Adrenal gland (tissue), 19 donors: ENCODE measurements around the gene MRPL2. TPM values are rescaled to one million over a fixed set of nuclear protein-coding genes. Genes with fewer than 3 reads are reported as not detected.

Experiments
- DNase-seq, 7 donors: peaks; one replicate each; pipeline ENCODE4 v3.0.0-alpha.2; 2019 to 2020
- H3K27ac ChIP-seq, 5 donors: fragments of 200-600 bp; sonication (generic) in 4 of 5; 1 replicate in 3 of 5; 2 replicates in 2 of 5; pipeline versions ENCODE4 v1.5.1 to v1.8.0; 2016 to 2020; ENCODE audit warnings: mild to moderate bottlenecking in 1 of 5
- H3K27me3 ChIP-seq: fragments of 200-600 bp; 2 replicates; pipeline ENCODE4 v1.8.0; 2021
- H3K36me3 ChIP-seq, 2 donors: fragments of 200-600 bp; replicated peaks in 1 of 2; 1 replicate in 1 of 2; 2 replicates in 1 of 2; pipeline versions ENCODE4 v1.5.1 to v1.8.0; 2018 to 2022
- H3K4me1 ChIP-seq, 2 donors: fragments of 200-600 bp; replicated peaks in 1 of 2; 1 replicate in 1 of 2; 2 replicates in 1 of 2; pipeline versions ENCODE4 v1.5.1 to v1.8.0; 2018 to 2021
- H3K4me3 ChIP-seq, 4 donors: fragments of 200-600 bp; sonication (generic) in 3 of 4; one replicate each; pipeline ENCODE4 v1.5.1; 2016 to 2018
- H3K9me3 ChIP-seq, 3 donors: fragments of 200-600 bp; sonication (generic) in 1 of 3; replicated peaks in 1 of 3; 1 replicate in 2 of 3; 2 replicates in 1 of 3; pipeline versions ENCODE4 v1.5.1 to v1.8.0; 2016 to 2021
- CTCF ChIP-seq, 6 experiments: fragments of 450-650 bp in 4 of 6; fragments of 200-600 bp in 2 of 6; sonication (generic) in 1 of 6; IDR thresholded peaks; 1 replicate in 5 of 6; 2 replicates in 1 of 6; pipeline versions ENCODE4 v1.5.1 to v1.8.0; 2016 to 2021; ENCODE audit warnings: antibody characterized with exemption in 6 of 6, mild to moderate bottlenecking in 2 of 6, moderate library complexity in 1 of 6
- POLR2A ChIP-seq, 2 donors: fragments of 450-650 bp; IDR thresholded peaks; one replicate each; pipeline ENCODE4 v1.6.1; 2017; ENCODE audit warnings: antibody characterized with exemption in 2 of 2, mild to moderate bottlenecking in 2 of 2, moderate library complexity in 1 of 2
- WGBS, 4 donors: extraction: QIAGEN DNeasy Blood & Tissue Kit in 2 of 4; methylation state at CpG; one replicate each; pipeline versions ENCODE4 v1.1.5 to v1.1.7; 2013 to 2017; 5-methylcytosine and 5-hydroxymethylcytosine counted together
- intact Hi-C, 2 donors: fragments of 100-400 bp; cut with DNase I; formaldehyde crosslinking; loops; one replicate each; pipeline versions ENCODE4 v1.14.1 to v1.15.0; 2022 to 2023
- long read RNA-seq, 10 donors: library from polyadenylated mRNA in 3 of 10; unstranded in 2 of 10; stranded (forward) in 1 of 10; transcript quantifications; one replicate each; pipeline ENCODE4 v2.0.0 and lab custom pipeline, GENCODE V29; 2021 to 2026
- polyA plus RNA-seq, 3 donors: library from polyadenylated mRNA; stranded (reverse); fragments of 200-250 nt in 2 of 3; fragments of 350-450 nt in 1 of 3; fragmentation: Illumina TruSeq in 1 of 3; extraction: RNeasy Lipid Tissue Mini Kit (QIAGEN cat#74804) in 1 of 3; gene quantifications; one replicate each; pipeline ENCODE4 v1.2.3, GENCODE V29; 2013 to 2014
- total RNA-seq, 9 donors: library from RNA; depleted of rRNA in 4 of 9; stranded (reverse); fragments of >200 nt in 4 of 9; fragments of 120-200 nt in 1 of 9; fragmentation: NEBNext Ultra II Directional in 1 of 9; extraction: Animal tissue kit (Norgen Biotek cat#: 25700) in 1 of 9; gene quantifications; one replicate each; pipeline versions ENCODE4 v1.1.0 to v1.2.4, GENCODE V29; 2013 to 2023
- donor health status: healthy with polysubstance abuse.
- donor health status: Bipolar disorder and iron deficiency.
- donor health status: DM: yes; HTN: yes; CAD: no.
- donor health status: DM: no; HTN: no; CAD: no.
- donor health status: DM: no; HTN: no; CAD: no.
- donor health status: DM: yes; HTN: yes; CAD: no.

MRPL2 gene
- total RNA-seq (100 to 1,000 TPM in 1 of 9 donors, 10 to 100 TPM in 8; 16.7 to 118 (median 74.6) TPM), polyA plus RNA-seq (100 to 1,000 TPM in 2 of 3 donors, 10 to 100 TPM in 1; 65.9 to 143 (median 124) TPM)
- long read RNA-seq, donor 1, transcript MRPL2-202 (7 exons, 1,588 nt), result major isoform, 22 of 39 reads
- long read RNA-seq, donor 1, partial matches to known transcripts, result 10 of 39 reads
- long read RNA-seq, donor 1, other reads (novel, unspliced or antisense), result 0 of 39 reads
- long read RNA-seq, donor 2, transcript MRPL2-202 (7 exons, 1,588 nt), result major isoform, 9 of 23 reads
- long read RNA-seq, donor 2, partial matches to known transcripts, result 7 of 23 reads
- long read RNA-seq, donor 2, other reads (novel, unspliced or antisense), result 0 of 23 reads
- long read RNA-seq, donor 3, transcript MRPL2-202 (7 exons, 1,588 nt), result major isoform, 8 of 16 reads
- long read RNA-seq, donor 3, partial matches to known transcripts, result 0 of 16 reads
- long read RNA-seq, donor 3, other reads (novel, unspliced or antisense), result 0 of 16 reads
- long read RNA-seq, donor 4, transcript MRPL2-203 (2 exons, 689 nt), result minor isoform, 5 of 17 reads
- long read RNA-seq, donor 4, transcript MRPL2-202 (7 exons, 1,588 nt), result major isoform, 8 of 17 reads
- long read RNA-seq, donor 4, partial matches to known transcripts, result 0 of 17 reads
- long read RNA-seq, donor 4, other reads (novel, unspliced or antisense), result 1 of 17 reads
- long read RNA-seq, donor 5, transcript MRPL2-203 (2 exons, 689 nt), result minor isoform, 6 of 46 reads
- long read RNA-seq, donor 5, transcript MRPL2-202 (7 exons, 1,588 nt), result major isoform, 32 of 46 reads
- long read RNA-seq, donor 5, partial matches to known transcripts, result 1 of 46 reads
- long read RNA-seq, donor 5, other reads (novel, unspliced or antisense), result 3 of 46 reads
- long read RNA-seq, donor 6, transcript MRPL2-202 (7 exons, 1,588 nt), result major isoform, 7 of 15 reads
- long read RNA-seq, donor 6, partial matches to known transcripts, result 2 of 15 reads
- long read RNA-seq, donor 6, other reads (novel, unspliced or antisense), result 3 of 15 reads
- long read RNA-seq, donor 7, transcript MRPL2-202 (7 exons, 1,588 nt), result major isoform, 12 of 24 reads
- long read RNA-seq, donor 7, partial matches to known transcripts, result 6 of 24 reads
- long read RNA-seq, donor 7, other reads (novel, unspliced or antisense), result 0 of 24 reads
- long read RNA-seq, donor 8, transcript MRPL2-202 (7 exons, 1,588 nt), result major isoform, 15 of 41 reads
- long read RNA-seq, donor 8, partial matches to known transcripts, result 16 of 41 reads
- long read RNA-seq, donor 8, other reads (novel, unspliced or antisense), result 0 of 41 reads
- long read RNA-seq, donor 9, transcript MRPL2-206 (2 exons, 428 nt), result minor isoform, 7 of 18 reads
- long read RNA-seq, donor 9, transcript MRPL2-202 (7 exons, 1,588 nt), result major isoform, 8 of 18 reads
- long read RNA-seq, donor 9, partial matches to known transcripts, result 0 of 18 reads
- long read RNA-seq, donor 9, other reads (novel, unspliced or antisense), result 0 of 18 reads
- long read RNA-seq, donor 10, transcript MRPL2-202 (7 exons, 1,588 nt), result major isoform, 5 of 23 reads
- long read RNA-seq, donor 10, partial matches to known transcripts, result 18 of 23 reads
- long read RNA-seq, donor 10, other reads (novel, unspliced or antisense), result 0 of 23 reads

GRCh38 chr6:43059168-43060033 is at the start of gene MRPL2, which contains the start of gene KLC4:
Gene MRPL2, minus strand, starts transcription at chr6:43059434. Its CDS starts 53 bp downstream, at chr6:43059381.
Gene KLC4, plus strand, starts transcription at chr6:43059631. Its CDS starts 1,705 bp downstream, at chr6:43061336.
- Histone ChIP-seq H3K4me3 (peak within 1 kb of the TSS; percentile 60 to 90 (median 68)), H3K36me3 (peaks cover 0 to 28% of the 10 kb centered on the region in 2 donors), H3K27ac (peak within 1 kb of the TSS; percentile 60 to 94 (median 75)), H3K4me1 (peaks cover 13 to 18% of the 10 kb centered on the region in 2 donors), H3K27me3 (no peaks in the 10 kb centered on the region), H3K9me3 (no peaks in the 10 kb centered on the region)
- TF ChIP-seq CTCF (IDR thresholded peaks at IDR 0.05) (no peak), POLR2A (IDR thresholded peaks at IDR 0.05) (peak; percentile 70 to 88)
- WGBS, 4 donors, result 0 to 1% (median 0%) methylated on average over 29 to 64 of the region's 64 CpGs
- DNase-seq, result peak; percentile 98 to 100 (median 99)
- intact Hi-C loops, result loop anchor here in 1 of 2 donors (5.0 kb wide), 1 partner anchor 83 kb away; no protein-coding TSS in a partner anchor

GRCh38 chr6:43107344-43108062 is 48.3 kb upstream of the MRPL2 start:
- H3K4me3 ChIP-seq, result no peak overlapping the region
- DNase-seq, result no peak
- WGBS, 4 donors, result 89 to 95% (median 93%) methylated on average over 12 of the region's 12 CpGs

More at GRCh38 chr6:43107344-43108062, 48.3 kb upstream of the MRPL2 start:
- no peaks in the 10 kb centered on the region for H3K27me3 ChIP-seq
- no peaks in the 10 kb centered on the region for H3K36me3 ChIP-seq
- H3K4me1 ChIP-seq, result no peaks in the 10 kb centered on the region
- intact Hi-C loops, result no loop called here
- no peaks in the 10 kb centered on the region for H3K9me3 ChIP-seq
- TF ChIP-seq CTCF (IDR thresholded peaks at IDR 0.05), result no peak
- no peak for TF ChIP-seq POLR2A (IDR thresholded peaks at IDR 0.05)
- H3K27ac ChIP-seq, result no peak overlapping the region
